GM18951 (cell line): ENCODE measurements around the gene TPRG1L.

ENCODE experiments used
- POLR2A ChIP-seq: IDR thresholded peaks from 4 replicates; pipeline ENCODE4 v1.6.1; 2011; ENCODE audit warnings: mild to moderate bottlenecking; ENCODE audit not compliant: insufficient read length, insufficient read depth; ENCODE audit errors: extremely low read depth
- in situ Hi-C: fragments of 300-500 bp; cut with MboI; formaldehyde crosslinking; loops from one replicate; pipeline ENCODE4 v1.12.0; 2022; ENCODE audit warnings: low sequenced_read_pairs, mixed read lengths, inconsistent platforms; ENCODE audit not compliant: unreplicated experiment

TPRG1L gene

GRCh38 chr1:3652548-3653285, 27.9 kb downstream of the TPRG1L start:
- in situ Hi-C loops: no loop called here
- TF ChIP-seq POLR2A: no peak

DNA sequence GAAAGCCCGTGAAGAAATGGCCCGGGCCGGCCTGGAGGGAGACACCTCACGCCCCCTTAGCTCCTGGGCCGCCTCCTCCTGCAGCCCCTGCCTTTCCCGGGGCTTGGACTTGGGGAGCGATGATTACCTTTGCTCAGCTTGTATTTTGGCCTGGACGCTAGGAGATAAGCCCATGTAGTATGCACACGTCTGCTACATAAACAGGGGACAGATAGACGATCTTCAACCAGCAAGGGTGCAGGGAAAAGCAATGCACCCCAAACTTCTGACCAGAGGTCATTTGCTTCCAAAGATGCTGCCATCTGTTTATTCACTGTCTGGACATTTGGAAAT, 28.4 kb downstream of the TPRG1L start:
- TF ChIP-seq POLR2A: no peak
- in situ Hi-C loops: no loop called here

DNA sequence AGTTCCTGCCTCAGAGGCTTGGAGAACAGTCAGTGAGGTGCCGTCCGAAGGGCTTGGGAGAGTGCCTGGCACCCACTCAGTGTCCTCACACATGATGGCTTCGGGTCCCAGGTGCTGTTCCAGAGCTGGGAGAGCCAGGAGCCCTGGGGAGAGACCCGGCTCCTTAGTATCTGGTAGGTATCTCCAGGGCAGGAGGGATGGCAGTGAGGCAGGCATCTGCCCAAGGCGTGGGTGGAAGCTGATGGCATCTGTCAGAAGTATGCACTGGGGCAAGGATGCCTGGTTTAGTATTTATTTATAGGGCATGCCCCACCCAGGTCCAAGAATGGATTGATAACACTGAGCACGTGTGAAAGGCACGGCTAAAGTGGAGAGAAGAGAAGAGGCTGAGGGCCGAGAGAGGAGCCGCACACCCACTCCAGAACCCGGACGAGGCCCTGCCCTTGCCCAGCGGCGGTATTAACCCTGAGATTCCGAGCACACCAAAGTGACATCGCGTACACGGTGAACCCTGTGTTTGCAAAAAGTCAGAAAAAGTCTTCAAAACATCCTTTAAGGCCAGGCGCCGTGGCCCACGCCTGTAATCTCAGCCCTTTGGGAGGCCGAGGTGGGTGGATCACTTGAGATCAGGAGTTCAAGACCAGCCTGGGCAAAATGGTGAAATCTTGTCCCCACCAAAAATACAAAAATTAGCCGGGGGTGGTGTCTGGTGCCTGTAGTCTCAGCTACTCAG, 29.9 kb downstream of the TPRG1L start:
- in situ Hi-C loops: no loop called here

DNA sequence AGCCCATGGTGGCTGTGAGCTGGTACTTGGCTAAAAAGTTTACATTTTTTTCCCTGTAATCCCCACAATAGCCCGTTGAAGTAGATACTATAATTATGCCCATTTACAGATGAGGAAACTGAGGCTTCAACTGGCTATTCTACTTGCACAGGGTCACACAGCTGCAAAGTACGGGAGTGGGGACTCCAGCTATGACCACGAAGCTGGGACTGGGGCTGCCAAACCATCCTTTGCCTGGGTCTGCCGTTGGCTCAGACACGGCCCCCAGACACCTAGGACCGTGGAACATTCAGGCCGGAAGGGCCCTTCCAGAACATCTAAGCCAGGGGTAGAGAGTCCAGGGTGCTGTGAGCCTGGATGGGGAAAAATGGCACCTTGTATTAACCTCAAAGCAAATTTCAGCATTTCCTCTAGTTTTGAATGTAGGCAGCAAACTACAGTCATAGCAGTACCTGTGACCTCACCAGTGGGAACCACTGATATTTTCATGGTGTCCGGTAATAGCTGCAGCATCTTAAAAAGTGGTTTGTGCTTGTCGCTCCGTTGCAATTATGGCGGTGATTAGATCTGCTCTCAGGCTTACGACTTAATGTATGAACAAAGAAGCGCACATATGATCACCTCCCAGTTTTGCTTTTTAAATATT, 31.8 kb downstream of the TPRG1L start:
- in situ Hi-C loops: no loop called here
- peak; percentile 31 for TF ChIP-seq POLR2A

More for the DNA sequence above, 29.9 kb downstream of the TPRG1L start:
- no peak for TF ChIP-seq POLR2A

DNA sequence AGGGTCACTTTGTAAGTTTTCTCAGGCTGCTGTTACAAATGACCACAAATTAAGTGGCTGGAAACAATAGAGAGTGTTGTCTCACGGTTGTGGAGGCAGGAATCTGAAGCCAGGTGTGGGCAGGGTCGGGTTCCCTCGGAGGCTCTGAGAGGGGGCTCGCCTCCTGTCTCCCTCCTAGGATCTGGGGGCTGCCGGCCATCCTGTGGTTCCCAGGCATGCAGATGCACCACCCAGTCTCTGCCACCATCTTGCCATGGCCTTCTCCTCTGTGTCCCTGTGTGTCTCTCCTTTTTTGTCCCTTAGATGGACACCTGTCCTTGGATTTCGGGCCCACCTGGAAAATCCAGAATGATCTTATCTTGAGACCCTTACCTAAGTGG, 32.3 kb downstream of the TPRG1L start:
- TF ChIP-seq POLR2A: no peak
- in situ Hi-C loops: no loop called here

GRCh38 chr1:3657578-3658230, 32.9 kb downstream of the TPRG1L start:
- in situ Hi-C loops: no loop called here
- TF ChIP-seq POLR2A: no peak

- in situ Hi-C loops: no loop called here
- no peak for TF ChIP-seq POLR2A
Measured at GRCh38 chr1:3658231-3658615, 33.4 kb downstream of the TPRG1L start.

- TF ChIP-seq POLR2A: no peak
- in situ Hi-C loops: no loop called here
Measured at GRCh38 chr1:3659093-3659492, 34.3 kb downstream of the TPRG1L start.

- TF ChIP-seq POLR2A: no peak
- in situ Hi-C loops: no loop called here
Measured at GRCh38 chr1:3660704-3661103, 35.9 kb downstream of the TPRG1L start.

GRCh38 chr1:3661631-3662030, 36.8 kb downstream of the TPRG1L start:
- TF ChIP-seq POLR2A: no peak

DNA sequence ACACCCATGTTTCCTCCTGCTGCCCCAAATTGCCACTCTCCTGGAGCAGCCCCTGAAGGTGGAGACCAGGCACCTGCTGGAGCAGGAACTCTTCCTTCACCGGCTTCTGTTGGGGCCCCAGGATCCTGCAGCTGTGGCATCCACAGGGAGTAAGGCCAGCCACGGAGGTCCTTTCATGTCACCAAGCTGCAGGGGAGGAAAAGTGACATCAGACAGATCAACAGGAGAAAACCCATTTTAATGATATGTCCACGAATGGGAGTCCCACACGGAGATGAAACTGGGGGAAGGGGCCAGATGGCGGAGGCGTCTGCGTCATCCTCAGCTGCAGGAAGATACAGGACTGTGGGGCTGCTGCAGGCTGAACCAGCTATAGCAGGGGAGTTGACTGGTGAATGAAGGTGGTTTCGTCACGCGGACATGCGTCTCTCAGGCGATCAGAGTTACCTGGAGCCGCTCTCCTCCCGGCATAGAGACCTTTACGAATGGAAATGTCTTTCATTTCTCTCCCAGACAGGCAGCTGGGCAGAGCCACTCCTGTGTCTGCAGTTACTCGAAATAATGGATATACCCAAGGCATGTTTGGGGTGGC, 37.4 kb downstream of the TPRG1L start:
- no peak for TF ChIP-seq POLR2A
- in situ Hi-C loops: no loop called here

More at GRCh38 chr1:3661631-3662030, 36.8 kb downstream of the TPRG1L start:
- in situ Hi-C loops: no loop called here

- TF ChIP-seq POLR2A: no peak
- in situ Hi-C loops: no loop called here
Measured at GRCh38 chr1:3663999-3664699, 39.3 kb downstream of the TPRG1L start.

GRCh38 chr1:3664700-3665375, 40.0 kb downstream of the TPRG1L start:
- peak; percentile 2 for TF ChIP-seq POLR2A
- in situ Hi-C loops: no loop called here
